Right lobe of liver (tissue), 4 donors: Measurements from ENCODE around the gene TIA1.

Experiments
- POLR2A ChIP-seq: fragments of 450-650 bp; IDR thresholded peaks from one replicate; pipeline ENCODE4 v1.6.1; 2017; ENCODE audit warnings: antibody characterized with exemption, mild to moderate bottlenecking
- TF ChIP-seq, protein P1 (sequence below), 4 donors: fragments of 200-600 bp in 3 of 4; fragments of 450-650 bp in 1 of 4; IDR thresholded peaks; one replicate each; pipeline versions ENCODE4 v1.5.1 to v1.8.0; 2016 to 2022; ENCODE audit warnings: antibody characterized with exemption in 4 of 4, mild to moderate bottlenecking in 2 of 4
- donor health status: DM: no; HTN: no; CAD: no.
- donor health status: DM: no; HTN: no; CAD: no.
- donor health status: DM: no; HTN: yes; CAD: no.

DNA sequence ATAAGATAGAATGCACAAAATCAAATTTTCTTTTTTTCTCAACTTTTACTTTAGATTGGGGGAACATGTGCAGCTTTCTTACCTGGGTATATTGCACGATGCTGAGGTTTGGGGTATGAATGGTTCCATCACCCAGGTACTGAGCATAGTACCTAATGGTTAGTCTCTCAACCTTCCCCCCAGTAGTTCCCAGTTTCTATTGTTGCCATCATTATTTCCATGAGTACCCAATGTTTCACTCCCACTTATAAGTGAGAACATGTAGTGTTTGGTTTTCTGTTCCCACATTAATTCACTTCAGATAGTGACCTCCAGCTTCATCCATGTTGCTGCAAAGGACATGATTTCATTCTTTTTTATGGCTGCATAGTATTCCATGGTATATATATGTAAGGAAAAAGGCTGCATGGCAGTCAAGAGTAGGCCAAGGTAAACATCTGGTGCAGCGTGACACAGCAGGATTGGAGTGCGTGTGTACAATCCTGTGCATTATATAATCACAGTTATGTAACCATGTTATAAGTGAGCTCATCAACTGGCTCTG, 47.1 kb downstream of the TIA1 start:
- TF ChIP-seq, protein P1, sequence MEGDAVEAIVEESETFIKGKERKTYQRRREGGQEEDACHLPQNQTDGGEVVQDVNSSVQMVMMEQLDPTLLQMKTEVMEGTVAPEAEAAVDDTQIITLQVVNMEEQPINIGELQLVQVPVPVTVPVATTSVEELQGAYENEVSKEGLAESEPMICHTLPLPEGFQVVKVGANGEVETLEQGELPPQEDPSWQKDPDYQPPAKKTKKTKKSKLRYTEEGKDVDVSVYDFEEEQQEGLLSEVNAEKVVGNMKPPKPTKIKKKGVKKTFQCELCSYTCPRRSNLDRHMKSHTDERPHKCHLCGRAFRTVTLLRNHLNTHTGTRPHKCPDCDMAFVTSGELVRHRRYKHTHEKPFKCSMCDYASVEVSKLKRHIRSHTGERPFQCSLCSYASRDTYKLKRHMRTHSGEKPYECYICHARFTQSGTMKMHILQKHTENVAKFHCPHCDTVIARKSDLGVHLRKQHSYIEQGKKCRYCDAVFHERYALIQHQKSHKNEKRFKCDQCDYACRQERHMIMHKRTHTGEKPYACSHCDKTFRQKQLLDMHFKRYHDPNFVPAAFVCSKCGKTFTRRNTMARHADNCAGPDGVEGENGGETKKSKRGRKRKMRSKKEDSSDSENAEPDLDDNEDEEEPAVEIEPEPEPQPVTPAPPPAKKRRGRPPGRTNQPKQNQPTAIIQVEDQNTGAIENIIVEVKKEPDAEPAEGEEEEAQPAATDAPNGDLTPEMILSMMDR (IDR thresholded peaks at IDR 0.05), result no peak
- no peak for TF ChIP-seq POLR2A
